Neural crest cell (in vitro differentiated cells): Measurements from ENCODE around the gene DENND1A. TPM values are rescaled to one million over a fixed set of nuclear protein-coding genes. Genes with fewer than 3 reads are reported as not detected.

Experiments used
- DNase-seq: peaks from one replicate; pipeline ENCODE4 v3.0.0; 2021; ENCODE audit warnings: low read depth, mixed read lengths, low spot score
- H3K27ac Mint-ChIP-seq: one replicate; pipeline ENCODE4 v1.8.0; 2021; ENCODE audit warnings: mild to moderate bottlenecking, mixed read lengths; ENCODE audit not compliant: unreplicated experiment
- H3K27me3 Mint-ChIP-seq: 2 replicates; pipeline ENCODE4 v1.8.0; 2021; ENCODE audit warnings: low read depth, mild to moderate bottlenecking, mixed read lengths
- H3K36me3 Mint-ChIP-seq: 2 replicates; pipeline ENCODE4 v1.8.0; 2021; ENCODE audit warnings: low read depth, mild to moderate bottlenecking, mixed read lengths
- H3K4me1 Mint-ChIP-seq: 2 replicates; pipeline ENCODE4 v1.8.0; 2021; ENCODE audit warnings: mixed read lengths
- H3K4me3 Mint-ChIP-seq: one replicate; pipeline ENCODE4 v1.8.0; 2021; ENCODE audit warnings: mild to moderate bottlenecking, mixed read lengths
- H3K9me3 Mint-ChIP-seq: 2 replicates; pipeline ENCODE4 v1.8.0; 2021; ENCODE audit warnings: mixed read lengths
- CTCF ChIP-seq: fragments of 200-600 bp; sonication (generic); conservative IDR thresholded peaks from 2 replicates; pipeline ENCODE4 v1.5.0; 2021; ENCODE audit warnings: antibody characterized with exemption, mild to moderate bottlenecking
- total RNA-seq: library from RNA; stranded (reverse); gene quantifications from 2 replicates; pipeline ENCODE4 v1.2.1, GENCODE V29; 2021

DENND1A gene
- total RNA-seq, 1 donor from 2014 or later, result 17.8 TPM

- peaks cover 25% of the 10 kb centered on the region for H3K4me1 Mint-ChIP-seq
Measured at GRCh38 chr9:123928533-123929176, 1.3 kb downstream of the DENND1A start.

GRCh38 chr9:123927625-123928532 is 2.0 kb downstream of the DENND1A start:
- Mint-ChIP-seq H3K4me1 (peaks cover 25% of the 10 kb centered on the region), H3K27me3 (peaks cover 31% of the 10 kb centered on the region), H3K27ac (no peak overlapping the region), H3K4me3 (peak overlapping the region; percentile 89), H3K36me3 (peaks cover 10% of the 10 kb centered on the region), H3K9me3 (peaks cover 7% of the 10 kb centered on the region)
- DNase-seq, result no peak
- no peak for TF ChIP-seq CTCF

More at GRCh38 chr9:123928533-123929176, 1.3 kb downstream of the DENND1A start:
- H3K9me3 Mint-ChIP-seq, result peaks cover 6% of the 10 kb centered on the region
- TF ChIP-seq CTCF, result no peak
- peak overlapping the region; percentile 0 for H3K27ac Mint-ChIP-seq
- DNase-seq, result no peak
- peaks cover 39% of the 10 kb centered on the region for H3K27me3 Mint-ChIP-seq
- peaks cover 7% of the 10 kb centered on the region for H3K36me3 Mint-ChIP-seq
- peak overlapping the region; percentile 89 for H3K4me3 Mint-ChIP-seq

GRCh38 chr9:123926941-123927340 is 3.0 kb downstream of the DENND1A start:
- Mint-ChIP-seq H3K4me1 (peaks cover 25% of the 10 kb centered on the region), H3K36me3 (peaks cover 10% of the 10 kb centered on the region), H3K4me3 (no peak overlapping the region), H3K27me3 (peaks cover 28% of the 10 kb centered on the region), H3K9me3 (peaks cover 7% of the 10 kb centered on the region), H3K27ac (no peak overlapping the region)
- TF ChIP-seq CTCF, result no peak
- no peak for DNase-seq

GRCh38 chr9:123925819-123926218 is 4.1 kb downstream of the DENND1A start:
- Mint-ChIP-seq H3K27me3 (peaks cover 21% of the 10 kb centered on the region), H3K27ac (no peak overlapping the region), H3K4me1 (peaks cover 24% of the 10 kb centered on the region), H3K4me3 (peak overlapping the region; percentile 13), H3K9me3 (peaks cover 7% of the 10 kb centered on the region), H3K36me3 (peaks cover 10% of the 10 kb centered on the region)
- TF ChIP-seq CTCF, result no peak
- DNase-seq, result no peak

GRCh38 chr9:123925161-123925560 is 4.8 kb downstream of the DENND1A start:
- no peak for TF ChIP-seq CTCF
- peaks cover 15% of the 10 kb centered on the region for H3K27me3 Mint-ChIP-seq
- peaks cover 7% of the 10 kb centered on the region for H3K9me3 Mint-ChIP-seq
- DNase-seq, result no peak
- no peak overlapping the region for H3K27ac Mint-ChIP-seq
- peaks cover 10% of the 10 kb centered on the region for H3K36me3 Mint-ChIP-seq
- H3K4me1 Mint-ChIP-seq, result peaks cover 18% of the 10 kb centered on the region
- no peak overlapping the region for H3K4me3 Mint-ChIP-seq
